H1 (cell line): ENCODE data around the gene HOXB5. TPM values are rescaled to one million over a fixed set of nuclear protein-coding genes. Genes with fewer than 3 reads are reported as not detected.

Experiments used
- CTCF ChIA-PET: fragments of 300-600 bp; sonication (Branson Sonifier 250); formaldehyde crosslinking; loops from one replicate; lab custom pipeline; 2021; ENCODE audit not compliant: partially characterized antibody; lab: Charles Lee
- POLR2A ChIA-PET: fragments of 300-600 bp; sonication (Branson Sonifier 250); formaldehyde crosslinking; loops from one replicate; lab custom pipeline; 2021; ENCODE audit warnings: inconsistent platforms; ENCODE audit not compliant: partially characterized antibody; lab: Charles Lee
- DNase-seq, 2 experiments: peaks; one replicate each; pipeline versions ENCODE4 v3.0.0 to v3.0.0-alpha.2; 2010 to 2022; ENCODE audit warnings: low spot score in 2 of 2, low read depth in 1 of 2, mixed read lengths in 1 of 2
- FAIRE-seq: peaks from 2 replicates; lab custom pipeline; 2011; peaks lifted over from hg19 to GRCh38; lab: Jason Lieb, UNC
- H2AFZ ChIP-seq: 2 replicates; pipeline ENCODE4 v1.8.1; 2012; ENCODE audit warnings: low read length, inconsistent platforms
- H2AK5ac ChIP-seq: 2 replicates; pipeline ENCODE4 v1.6.1; 2013; ENCODE audit warnings: low read depth, low read length
- H2BK120ac ChIP-seq: replicated peaks from 2 replicates; pipeline ENCODE3; 2013; ENCODE audit warnings: low read depth, low read length, inconsistent platforms
- H2BK12ac ChIP-seq: 2 replicates; pipeline ENCODE4 v1.6.1; 2013; ENCODE audit warnings: low read depth, low read length
- H2BK15ac ChIP-seq: 2 replicates; pipeline ENCODE4 v1.6.1; 2013; ENCODE audit warnings: low read length
- H2BK20ac ChIP-seq: 2 replicates; pipeline ENCODE4 v1.6.1; 2013; ENCODE audit warnings: low read length
- H2BK5ac ChIP-seq: 2 replicates; pipeline ENCODE4 v1.6.1; 2013; ENCODE audit warnings: low read depth, low read length
- H3K14ac ChIP-seq: 2 replicates; pipeline ENCODE4 v1.6.1; 2013; ENCODE audit warnings: inconsistent platforms; ENCODE audit not compliant: insufficient read length
- H3K18ac ChIP-seq: 2 replicates; pipeline ENCODE4 v1.6.1; 2013; ENCODE audit warnings: low read length; ENCODE audit errors: extremely low read depth
- H3K23ac ChIP-seq: 2 replicates; pipeline ENCODE4 v1.6.1; 2013; ENCODE audit warnings: inconsistent platforms; ENCODE audit not compliant: insufficient read length
- H3K23me2 ChIP-seq: 2 replicates; pipeline ENCODE4 v1.6.1; 2013; ENCODE audit warnings: low read depth, low read length
- H3K27ac ChIP-seq: 2 replicates; pipeline ENCODE4 v1.6.1; 2011; ENCODE audit warnings: low read depth, low read length, inconsistent platforms
- H3K27me3 ChIP-seq, 4 experiments: replicated peaks in 1 of 4; 1 replicate in 1 of 4; 2 replicates in 3 of 4; pipeline versions ENCODE4 v1.6.1 to v1.8.1; 2011 to 2013; ENCODE audit warnings: low read length in 3 of 4, mild to moderate bottlenecking in 3 of 4, inconsistent platforms in 2 of 4, mixed read lengths in 2 of 4, moderate library complexity in 1 of 4; ENCODE audit not compliant: control insufficient read depth in 3 of 4, insufficient read depth in 3 of 4; ENCODE audit errors: extremely low read depth in 1 of 4
- H3K36me3 ChIP-seq, 4 experiments: 2 replicates each; pipeline versions ENCODE4 v1.6.1 to v1.8.1; 2011 to 2013; ENCODE audit warnings: mild to moderate bottlenecking in 4 of 4, low read length in 3 of 4, moderate library complexity in 2 of 4, control low read depth in 1 of 4, inconsistent platforms in 1 of 4; ENCODE audit not compliant: insufficient read depth in 4 of 4, control insufficient read depth in 2 of 4
- H3K4ac ChIP-seq: replicated peaks from 2 replicates; pipeline ENCODE3; 2013; ENCODE audit warnings: low read length, low read depth, mixed read lengths, inconsistent platforms; ENCODE audit not compliant: insufficient read length
- H3K4me1 ChIP-seq, 4 experiments: replicated peaks in 1 of 4; 1 replicate in 1 of 4; 2 replicates in 3 of 4; pipeline versions ENCODE4 v1.6.1 to v1.8.1; 2011 to 2013; ENCODE audit warnings: low read length in 3 of 4, inconsistent platforms in 2 of 4, mixed read lengths in 1 of 4; ENCODE audit not compliant: insufficient read depth in 4 of 4, control insufficient read depth in 3 of 4
- H3K4me2 ChIP-seq, 2 experiments: 2 replicates each; pipeline versions ENCODE4 v1.6.1 to v1.8.1; 2011 to 2013; ENCODE audit warnings: low read depth in 2 of 2, low read length in 2 of 2, control low read depth in 1 of 2, inconsistent platforms in 1 of 2, mild to moderate bottlenecking in 1 of 2; ENCODE audit not compliant: insufficient read depth in 1 of 2
- H3K4me3 ChIP-seq, 4 experiments: fragments of 200-600, 300-600 bp in 1 of 4; sonication (generic), shearing (Covaris generic), sonication (Bioruptor Twin) in 1 of 4; 2 replicates each; pipeline versions ENCODE4 v1.5.1 to v1.8.1; 2011 to 2016; ENCODE audit warnings: low read length in 4 of 4, low read depth in 3 of 4, control low read depth in 2 of 4, inconsistent platforms in 2 of 4, mild to moderate bottlenecking in 2 of 4, mixed read lengths in 1 of 4, moderate library complexity in 1 of 4; ENCODE audit not compliant: insufficient read depth in 2 of 4; ENCODE audit errors: extremely low read depth in 1 of 4
- H3K56ac ChIP-seq: replicated peaks from 2 replicates; pipeline ENCODE3; 2013; ENCODE audit warnings: low read depth, mild to moderate bottlenecking, mixed read lengths, low read length, inconsistent platforms; ENCODE audit not compliant: insufficient read length
- H3K79me1 ChIP-seq: 2 replicates; pipeline ENCODE4 v1.6.1; 2013; ENCODE audit warnings: low read depth, low read length, control low read depth
- H3K79me2 ChIP-seq, 2 experiments: 2 replicates each; pipeline versions ENCODE4 v1.6.1 to v1.8.1; 2012 to 2013; ENCODE audit warnings: low read length in 2 of 2, mild to moderate bottlenecking in 2 of 2, inconsistent platforms in 1 of 2; ENCODE audit not compliant: insufficient read depth in 2 of 2, control insufficient read depth in 1 of 2
- H3K9ac ChIP-seq, 4 experiments: replicated peaks in 1 of 4; 1 replicate in 1 of 4; 2 replicates in 3 of 4; pipeline versions ENCODE4 v1.6.1 to v1.8.1; 2011 to 2013; ENCODE audit warnings: low read depth in 3 of 4, low read length in 3 of 4, control low read depth in 2 of 4, mild to moderate bottlenecking in 2 of 4, moderate library complexity in 2 of 4, inconsistent platforms in 1 of 4; ENCODE audit errors: extremely low read depth in 1 of 4
- H3K9me3 ChIP-seq, 2 experiments: 2 replicates each; pipeline versions ENCODE4 v1.6.1 to v1.8.1; 2012 to 2013; ENCODE audit warnings: mild to moderate bottlenecking in 2 of 2, moderate library complexity in 2 of 2, control low read depth in 1 of 2, inconsistent platforms in 1 of 2, low read depth in 1 of 2, low read length in 1 of 2, mixed read lengths in 1 of 2; ENCODE audit not compliant: insufficient read depth in 2 of 2
- H4K20me1 ChIP-seq, 2 experiments: replicated peaks in 1 of 2; 2 replicates each; pipeline versions ENCODE3 to v1.8.1; 2011 to 2013; ENCODE audit warnings: inconsistent platforms in 2 of 2, low read length in 2 of 2, mild to moderate bottlenecking in 1 of 2; ENCODE audit not compliant: insufficient read depth in 2 of 2, control insufficient read depth in 1 of 2
- H4K5ac ChIP-seq: 2 replicates; pipeline ENCODE4 v1.6.1; 2013; ENCODE audit warnings: low read length, low read depth, mixed read lengths, inconsistent platforms; ENCODE audit not compliant: insufficient read length
- H4K8ac ChIP-seq: 2 replicates; pipeline ENCODE4 v1.8.0; 2013; ENCODE audit warnings: mild to moderate bottlenecking, moderate library complexity, low read length, inconsistent platforms; ENCODE audit not compliant: insufficient read depth; ENCODE audit errors: extremely low read depth
- H4K91ac ChIP-seq: replicated peaks from 2 replicates; pipeline ENCODE3; 2013; ENCODE audit warnings: low read length, mixed read lengths, inconsistent platforms; ENCODE audit not compliant: insufficient read length
- CBX8 ChIP-seq: fragments of 300-800, 300-1000 bp; sonication (generic); IDR thresholded peaks from 2 replicates; pipeline ENCODE4 v1.7.1; 2016; ENCODE audit warnings: low read depth, low read length, borderline replicate concordance
- JUN ChIP-seq: IDR thresholded peaks from 2 replicates; pipeline ENCODE4 v1.6.1; 2011; ENCODE audit warnings: low read depth, mild to moderate bottlenecking, improper control_type of control experiment, low read length
- KDM5A ChIP-seq: fragments of 200-600 bp; IDR thresholded peaks from 2 replicates; pipeline ENCODE4 v1.7.1; 2012; ENCODE audit warnings: mild to moderate bottlenecking, low read length, inconsistent platforms, mixed read lengths
- RNF2 ChIP-seq: fragments of 200-900, 300-1000 bp; sonication (generic); IDR thresholded peaks from 2 replicates; pipeline ENCODE4 v1.7.1; 2016; ENCODE audit warnings: borderline replicate concordance, low read depth, mild to moderate bottlenecking, antibody characterized with exemption, low read length; ENCODE audit not compliant: poor library complexity, severe bottlenecking; ENCODE audit errors: missing control alignments
- TEAD4 ChIP-seq: IDR thresholded peaks from 2 replicates; pipeline ENCODE4 v1.6.1; 2012; ENCODE audit warnings: low read depth, low read length, inconsistent platforms, mixed read lengths
- YY1 ChIP-seq: IDR thresholded peaks from 2 replicates; pipeline ENCODE4 v1.6.1; 2011; ENCODE audit warnings: low read depth, mild to moderate bottlenecking, low read length
- ZNF274 ChIP-seq: IDR thresholded peaks from 2 replicates; pipeline ENCODE4 v1.7.0; 2012; ENCODE audit warnings: low read length, borderline replicate concordance; ENCODE audit errors: extremely low read depth
- WGBS, 2 experiments: shearing (Covaris generic) in 1 of 2; methylation state at CpG; one replicate each; pipeline versions ENCODE4 v1.1.6 to v1.1.7; 2013 to 2015; ENCODE audit warnings: low lambda C conversion rate in 2 of 2, mixed read lengths in 2 of 2, inconsistent platforms in 1 of 2, low coverage in 1 of 2, missing lambda C conversion rate in 1 of 2; ENCODE audit not compliant: insufficient replicate concordance in 2 of 2, insufficient coverage in 1 of 2, insufficient read length in 1 of 2; ENCODE audit errors: extremely low coverage in 1 of 2, missing lambda C conversion rate in 1 of 2; 5-methylcytosine and 5-hydroxymethylcytosine counted together
- polyA plus RNA-seq, 7 experiments: library from polyadenylated mRNA; depleted of rRNA in 3 of 7; stranded (reverse) in 5 of 7; unstranded in 2 of 7; fragments of >200 nt in 5 of 7; fragments of 200-250 nt in 2 of 7; gene quantifications; 1 replicate in 5 of 7; 2 replicates in 1 of 7; 4 replicates in 1 of 7; pipeline versions ENCODE4 v1.2.1 to v1.2.3, GENCODE V29; 2011 to 2013; ENCODE audit warnings: missing spikeins in 2 of 7, mixed read lengths in 2 of 7
- total RNA-seq: library from RNA; stranded (reverse); fragmentation: NEBNext Ultra II Directional; extraction: Animal tissue kit (Norgen Biotek cat#: 25700); gene quantifications from 2 replicates; pipeline ENCODE4 v1.2.1, GENCODE V29; 2021
- TF ChIP-seq, protein P1 (sequence below), 3 experiments: IDR thresholded peaks; 1 replicate in 2 of 3; 2 replicates in 1 of 3; pipeline versions ENCODE4 v1.5.1 to v1.6.1; 2011; ENCODE audit warnings: low read length in 3 of 3, mild to moderate bottlenecking in 3 of 3, inconsistent platforms in 2 of 3, low read depth in 1 of 3, moderate library complexity in 1 of 3; ENCODE audit not compliant: insufficient read depth in 1 of 3; ENCODE audit errors: control extremely low read depth in 1 of 3
- TF ChIP-seq, protein P2 (sequence below): IDR thresholded peaks from 2 replicates; pipeline ENCODE4 v1.6.1; 2011; ENCODE audit warnings: low read depth, mild to moderate bottlenecking, low read length; ENCODE audit not compliant: insufficient read depth

The HOXB5 gene
- total and polyA plus RNA-seq, 2 of the 8 experiments (the other 6 are each of a cell fraction or from before 2014, with no cell fraction given): not detected

DNA sequence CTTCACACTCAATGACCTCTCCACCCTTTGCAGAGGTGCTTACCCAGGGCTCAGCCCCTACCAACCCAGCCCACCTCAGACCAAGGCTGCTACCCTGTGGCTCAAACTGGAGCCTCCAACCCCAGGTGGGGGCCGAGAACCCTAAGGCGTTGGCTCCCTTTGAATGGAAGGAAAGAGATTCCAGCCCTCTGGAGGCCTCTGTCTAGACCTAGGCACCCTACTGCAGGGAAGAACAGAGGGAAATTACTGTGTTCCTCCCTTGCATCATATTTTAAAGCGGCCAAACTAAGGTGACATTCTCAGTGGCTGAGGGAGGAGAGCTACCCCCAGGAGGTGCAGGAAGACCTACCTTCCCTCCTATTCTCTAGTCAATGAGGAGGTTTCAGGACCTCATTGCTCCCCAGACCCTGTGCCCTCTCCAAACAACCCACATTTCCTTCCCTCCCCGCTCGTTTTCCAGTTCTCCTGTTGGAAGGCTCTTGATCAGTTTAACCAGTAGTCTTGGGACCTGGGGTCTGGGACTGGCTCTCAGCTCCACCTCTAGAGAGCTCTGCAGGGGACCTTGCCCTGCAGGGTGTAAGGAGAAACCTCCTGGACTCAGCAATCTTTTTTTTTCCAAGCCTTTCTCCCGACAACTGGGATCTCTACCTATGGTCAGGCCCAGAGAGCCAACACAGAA is 27.0 kb upstream of the HOXB5 start:
- ChIA-PET CTCF (interaction anchor here (0.9 to 4.4 kb wide), 11 partner anchors 11 to 359 kb away, joined by 3 to 21 read pairs (median 4); partner anchors contain the start of gene HOXB5), POLR2A (no interaction called here)
- no peak overlapping the region for H2BK5ac ChIP-seq
- no peak overlapping the region for H3K4me2 ChIP-seq
- H3K79me1 ChIP-seq: no peaks in the 10 kb centered on the region
- H3K27me3 ChIP-seq: peaks cover 98 to 100% (median 99%) of the 10 kb centered on the region in 4 experiments
- H3K4me3 ChIP-seq: no peak overlapping the region
- H3K27ac ChIP-seq: no peak overlapping the region
- peak; percentile 5 for TF ChIP-seq RNF2
- no peak for TF ChIP-seq ZNF274
- no peak for TF ChIP-seq TEAD4
- TF ChIP-seq, protein P1, sequence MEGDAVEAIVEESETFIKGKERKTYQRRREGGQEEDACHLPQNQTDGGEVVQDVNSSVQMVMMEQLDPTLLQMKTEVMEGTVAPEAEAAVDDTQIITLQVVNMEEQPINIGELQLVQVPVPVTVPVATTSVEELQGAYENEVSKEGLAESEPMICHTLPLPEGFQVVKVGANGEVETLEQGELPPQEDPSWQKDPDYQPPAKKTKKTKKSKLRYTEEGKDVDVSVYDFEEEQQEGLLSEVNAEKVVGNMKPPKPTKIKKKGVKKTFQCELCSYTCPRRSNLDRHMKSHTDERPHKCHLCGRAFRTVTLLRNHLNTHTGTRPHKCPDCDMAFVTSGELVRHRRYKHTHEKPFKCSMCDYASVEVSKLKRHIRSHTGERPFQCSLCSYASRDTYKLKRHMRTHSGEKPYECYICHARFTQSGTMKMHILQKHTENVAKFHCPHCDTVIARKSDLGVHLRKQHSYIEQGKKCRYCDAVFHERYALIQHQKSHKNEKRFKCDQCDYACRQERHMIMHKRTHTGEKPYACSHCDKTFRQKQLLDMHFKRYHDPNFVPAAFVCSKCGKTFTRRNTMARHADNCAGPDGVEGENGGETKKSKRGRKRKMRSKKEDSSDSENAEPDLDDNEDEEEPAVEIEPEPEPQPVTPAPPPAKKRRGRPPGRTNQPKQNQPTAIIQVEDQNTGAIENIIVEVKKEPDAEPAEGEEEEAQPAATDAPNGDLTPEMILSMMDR (IDR thresholded peaks at IDR 0.05; ENCODE audit: control extremely low read depth in 1 of 3, insufficient read depth in 1 of 3, low read depth in 1 of 3, low read length in 3 of 3): no peak
- TF ChIP-seq, protein P2, sequence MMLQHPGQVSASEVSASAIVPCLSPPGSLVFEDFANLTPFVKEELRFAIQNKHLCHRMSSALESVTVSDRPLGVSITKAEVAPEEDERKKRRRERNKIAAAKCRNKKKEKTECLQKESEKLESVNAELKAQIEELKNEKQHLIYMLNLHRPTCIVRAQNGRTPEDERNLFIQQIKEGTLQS: no peak
- TF ChIP-seq JUN: no peak
- no peak for TF ChIP-seq YY1
- 0 out of 2 replicates have a peak, but pooled peaks have one; percentile 28 for TF ChIP-seq CBX8
- TF ChIP-seq KDM5A: no peak
- H3K79me2 ChIP-seq: no peaks in the 10 kb centered on the region
- H2BK120ac ChIP-seq: no peak overlapping the region
- FAIRE-seq: no peak
- H3K56ac ChIP-seq: no peak overlapping the region
- H3K23ac ChIP-seq: no peak overlapping the region
- H4K5ac ChIP-seq: no peak overlapping the region
- no peak overlapping the region for H2BK15ac ChIP-seq
- H3K18ac ChIP-seq: no peak overlapping the region
- H4K20me1 ChIP-seq: peaks cover 26 to 46% of the 10 kb centered on the region in 2 experiments
- no peak overlapping the region for H4K8ac ChIP-seq
- H3K23me2 ChIP-seq: no peaks in the 10 kb centered on the region; the same call in 1 of the 2 replicates
- H2AK5ac ChIP-seq: peak overlapping the region; percentile 75; the same call in 1 of the 2 replicates
- no peak overlapping the region for H2BK12ac ChIP-seq
- no peak overlapping the region for H2AFZ ChIP-seq
- no peak overlapping the region for H4K91ac ChIP-seq
- H3K9me3 ChIP-seq: no peaks in the 10 kb centered on the region
- no peak overlapping the region for H3K9ac ChIP-seq
- 20% methylated on average over 6 of the region's 6 CpGs; no CpG with 5 or more reads in 1 of the 2 experiments for WGBS, 2 experiments
- H3K14ac ChIP-seq: no peak overlapping the region
- peaks cover 0 to 3% (median 2%) of the 10 kb centered on the region in 4 experiments; a peak in 5 of 7 replicates for H3K4me1 ChIP-seq
- no peak overlapping the region for H3K4ac ChIP-seq
- no peak for DNase-seq
- peaks cover 0 to 13% (median 0%) of the 10 kb centered on the region in 4 experiments; a peak in 1 of 8 replicates for H3K36me3 ChIP-seq
- H2BK20ac ChIP-seq: no peak overlapping the region
